ENCODE results near the gene ALOX5AP. TPM values are rescaled to one million over a fixed set of nuclear protein-coding genes. Genes with fewer than 3 reads are reported as not detected.

Gene ALOX5AP
- total RNA-seq, 2 experiments from 2014 or later = 31.8 to 33.8 TPM

- ChIA-PET POLR2A (no interaction called here), CTCF (no interaction called here)
- Mint-ChIP-seq H3K36me3 (no peaks in the 10 kb centered on the region), H3K4me3 (no peak overlapping the region), H3K27ac (no peak overlapping the region), H3K4me1 (ENCODE audit: low read depth) (peaks cover 1% of the 10 kb centered on the region), H3K9me3 (no peaks in the 10 kb centered on the region), H3K27me3 (peaks cover 9% of the 10 kb centered on the region)
- intact Hi-C loops (cut with micrococcal nuclease) = no loop called here
- no peak for DNase-seq
These were observed 33.3 kb upstream of the ALOX5AP start for GRCh38 chr13:30702006-30702405.

- no peak for DNase-seq
- Mint-ChIP-seq H3K4me3 (no peak overlapping the region), H3K27ac (no peak overlapping the region), H3K36me3 (no peaks in the 10 kb centered on the region), H3K27me3 (peaks cover 6% of the 10 kb centered on the region), H3K9me3 (no peaks in the 10 kb centered on the region), H3K4me1 (ENCODE audit: low read depth) (no peaks in the 10 kb centered on the region)
- ChIA-PET POLR2A (no interaction called here), CTCF (no interaction called here)
- intact Hi-C loops (cut with micrococcal nuclease) = no loop called here
These were observed 30.7 kb upstream of the ALOX5AP start for GRCh38 chr13:30704596-30704995.

GRCh38 chr13:30705680-30706079, 29.7 kb upstream of the ALOX5AP start:
- CTCF ChIA-PET = no interaction called here
- H3K4me3 Mint-ChIP-seq = no peak overlapping the region

GRCh38 chr13:30708541-30708940, 26.8 kb upstream of the ALOX5AP start:
- Mint-ChIP-seq H3K4me3 (no peak overlapping the region), H3K4me1 (ENCODE audit: low read depth) (peaks cover 15% of the 10 kb centered on the region), H3K36me3 (no peaks in the 10 kb centered on the region), H3K27ac (no peak overlapping the region), H3K9me3 (no peaks in the 10 kb centered on the region), H3K27me3 (peaks cover 6% of the 10 kb centered on the region)
- ChIA-PET CTCF (interaction anchor here (1.3 kb wide), 1 partner anchor 8 kb away, joined by 4 read pairs; no protein-coding TSS in a partner anchor), POLR2A (no interaction called here)
- intact Hi-C loops (cut with micrococcal nuclease) = no loop called here
- no peak for DNase-seq

More at GRCh38 chr13:30705680-30706079, 29.7 kb upstream of the ALOX5AP start:
- Mint-ChIP-seq H3K36me3 (no peaks in the 10 kb centered on the region), H3K27me3 (peaks cover 6% of the 10 kb centered on the region), H3K4me1 (ENCODE audit: low read depth) (no peaks in the 10 kb centered on the region), H3K27ac (no peak overlapping the region), H3K9me3 (no peaks in the 10 kb centered on the region)
- intact Hi-C loops (cut with micrococcal nuclease) = no loop called here
- POLR2A ChIA-PET = no interaction called here
- DNase-seq = no peak

GRCh38 chr13:30710442-30710841, 24.9 kb upstream of the ALOX5AP start:
- intact Hi-C loops (cut with micrococcal nuclease) = no loop called here
- H3K27me3 Mint-ChIP-seq = peaks cover 4% of the 10 kb centered on the region
- no peak overlapping the region for H3K4me3 Mint-ChIP-seq
- H3K9me3 Mint-ChIP-seq = no peaks in the 10 kb centered on the region
- ChIA-PET POLR2A (no interaction called here), CTCF (no interaction called here)
- H3K36me3 Mint-ChIP-seq = no peaks in the 10 kb centered on the region
- DNase-seq = no peak
- no peak overlapping the region for H3K27ac Mint-ChIP-seq
- peaks cover 15% of the 10 kb centered on the region for H3K4me1 Mint-ChIP-seq (ENCODE audit: low read depth)

GRCh38 chr13:30711375-30711774, 24.0 kb upstream of the ALOX5AP start:
- ChIA-PET CTCF (interaction anchor here (0.9 to 1.0 kb wide), 2 partner anchors 18 to 91 kb away, joined by 3 read pairs; no protein-coding TSS in a partner anchor), POLR2A (interaction anchor here (0.6 kb wide), 1 partner anchor 24 kb away, joined by 3 read pairs; the partner anchor contains the start of gene ALOX5AP)
- peak; percentile 26 for DNase-seq
- no peaks in the 10 kb centered on the region for H3K9me3 Mint-ChIP-seq
- intact Hi-C loops (cut with micrococcal nuclease) = loop anchor here (1.0 kb wide), 2 partner anchors 29 to 33 kb away; no protein-coding TSS in a partner anchor
- no peak overlapping the region for H3K27ac Mint-ChIP-seq
- peaks cover 15% of the 10 kb centered on the region for H3K4me1 Mint-ChIP-seq (ENCODE audit: low read depth)
- H3K27me3 Mint-ChIP-seq = peaks cover 4% of the 10 kb centered on the region
- H3K4me3 Mint-ChIP-seq = no peak overlapping the region
- H3K36me3 Mint-ChIP-seq = no peaks in the 10 kb centered on the region

- H3K4me1 Mint-ChIP-seq (ENCODE audit: low read depth) = peaks cover 15% of the 10 kb centered on the region
- CTCF ChIA-PET = interaction anchor here (1.0 kb wide), 1 partner anchor 18 kb away, joined by 3 read pairs; no protein-coding TSS in a partner anchor
- DNase-seq = no peak
- intact Hi-C loops (cut with micrococcal nuclease) = loop anchor here (1.0 kb wide), 2 partner anchors 28 to 32 kb away; no protein-coding TSS in a partner anchor
- H3K27me3 Mint-ChIP-seq = peaks cover 4% of the 10 kb centered on the region
- no peak overlapping the region for H3K4me3 Mint-ChIP-seq
- POLR2A ChIA-PET = interaction anchor here (0.6 kb wide), 1 partner anchor 23 kb away, joined by 3 read pairs; the partner anchor contains the start of gene ALOX5AP
- no peak overlapping the region for H3K27ac Mint-ChIP-seq
- H3K36me3 Mint-ChIP-seq = no peaks in the 10 kb centered on the region
- no peaks in the 10 kb centered on the region for H3K9me3 Mint-ChIP-seq
These were observed 23.5 kb upstream of the ALOX5AP start for GRCh38 chr13:30711837-30712236.

- intact Hi-C loops (cut with micrococcal nuclease) = no loop called here
- H3K4me1 Mint-ChIP-seq (ENCODE audit: low read depth) = peaks cover 15% of the 10 kb centered on the region
- POLR2A ChIA-PET = no interaction called here
- H3K27me3 Mint-ChIP-seq = peaks cover 3% of the 10 kb centered on the region
- peak; percentile 37 for DNase-seq
- no peaks in the 10 kb centered on the region for H3K9me3 Mint-ChIP-seq
- no peak overlapping the region for H3K27ac Mint-ChIP-seq
- CTCF ChIA-PET = no interaction called here
- H3K36me3 Mint-ChIP-seq = no peaks in the 10 kb centered on the region
- no peak overlapping the region for H3K4me3 Mint-ChIP-seq
These were observed 22.5 kb upstream of the ALOX5AP start for GRCh38 chr13:30712536-30713532.

- H3K27ac Mint-ChIP-seq = no peak overlapping the region
- no peaks in the 10 kb centered on the region for H3K9me3 Mint-ChIP-seq
- POLR2A ChIA-PET = no interaction called here
- DNase-seq = no peak
- peaks cover 15% of the 10 kb centered on the region for H3K4me1 Mint-ChIP-seq (ENCODE audit: low read depth)
- intact Hi-C loops (cut with micrococcal nuclease) = no loop called here
- no peaks in the 10 kb centered on the region for H3K27me3 Mint-ChIP-seq
- H3K36me3 Mint-ChIP-seq = no peaks in the 10 kb centered on the region
- H3K4me3 Mint-ChIP-seq = no peak overlapping the region
- CTCF ChIA-PET = no interaction called here
These were observed 20.5 kb upstream of the ALOX5AP start for GRCh38 chr13:30714629-30715371.

- no peaks in the 10 kb centered on the region for H3K9me3 Mint-ChIP-seq
- no peak overlapping the region for H3K27ac Mint-ChIP-seq
- no peaks in the 10 kb centered on the region for H3K36me3 Mint-ChIP-seq
- H3K4me3 Mint-ChIP-seq = no peak overlapping the region
- no peak for DNase-seq
- peaks cover 15% of the 10 kb centered on the region for H3K4me1 Mint-ChIP-seq (ENCODE audit: low read depth)
- intact Hi-C loops (cut with micrococcal nuclease) = no loop called here
- no peaks in the 10 kb centered on the region for H3K27me3 Mint-ChIP-seq
- CTCF ChIA-PET = interaction anchor here (1.0 to 1.3 kb wide), 2 partner anchors 7 to 330 kb away, joined by 3 to 4 read pairs; no protein-coding TSS in a partner anchor
- POLR2A ChIA-PET = no interaction called here
These were observed 20.0 kb upstream of the ALOX5AP start for GRCh38 chr13:30715372-30715756.

- Mint-ChIP-seq H3K4me1 (ENCODE audit: low read depth) (peaks cover 15% of the 10 kb centered on the region), H3K9me3 (no peaks in the 10 kb centered on the region), H3K36me3 (no peaks in the 10 kb centered on the region), H3K4me3 (no peak overlapping the region), H3K27me3 (no peaks in the 10 kb centered on the region), H3K27ac (no peak overlapping the region)
- ChIA-PET CTCF (interaction anchor here (1.0 to 1.3 kb wide), 2 partner anchors 8 to 329 kb away, joined by 3 to 4 read pairs; no protein-coding TSS in a partner anchor), POLR2A (no interaction called here)
- intact Hi-C loops (cut with micrococcal nuclease) = no loop called here
- DNase-seq = no peak
These were observed 19.5 kb upstream of the ALOX5AP start for GRCh38 chr13:30715837-30716236.

All from activated CD4-positive, alpha-beta memory T cell treated with anti-CD3 and anti-CD28 coated beads for 36 hours (primary cell).